Measurements from ENCODE around the gene ANKMY2.

DNA sequence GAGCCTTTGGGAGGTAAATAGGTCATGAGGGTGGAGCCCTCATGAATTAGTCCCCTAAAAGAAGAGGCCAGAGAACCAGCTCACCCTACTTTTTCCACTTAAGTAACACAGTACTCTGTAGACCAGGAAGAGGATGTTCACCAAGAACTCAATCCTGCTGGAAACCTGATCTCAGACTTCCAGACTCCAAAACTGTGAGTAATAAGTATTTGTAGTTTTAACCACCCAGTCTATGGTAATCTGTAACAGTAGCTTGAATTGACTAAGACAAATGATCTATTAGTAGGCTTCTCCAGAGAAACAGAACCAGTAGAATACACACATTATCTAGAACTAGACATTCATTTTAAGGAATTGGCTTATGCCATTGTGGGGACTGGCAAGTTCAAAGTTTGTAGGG is 51.5 kb downstream of the ANKMY2 start:
- TF ChIP-seq, protein P1, sequence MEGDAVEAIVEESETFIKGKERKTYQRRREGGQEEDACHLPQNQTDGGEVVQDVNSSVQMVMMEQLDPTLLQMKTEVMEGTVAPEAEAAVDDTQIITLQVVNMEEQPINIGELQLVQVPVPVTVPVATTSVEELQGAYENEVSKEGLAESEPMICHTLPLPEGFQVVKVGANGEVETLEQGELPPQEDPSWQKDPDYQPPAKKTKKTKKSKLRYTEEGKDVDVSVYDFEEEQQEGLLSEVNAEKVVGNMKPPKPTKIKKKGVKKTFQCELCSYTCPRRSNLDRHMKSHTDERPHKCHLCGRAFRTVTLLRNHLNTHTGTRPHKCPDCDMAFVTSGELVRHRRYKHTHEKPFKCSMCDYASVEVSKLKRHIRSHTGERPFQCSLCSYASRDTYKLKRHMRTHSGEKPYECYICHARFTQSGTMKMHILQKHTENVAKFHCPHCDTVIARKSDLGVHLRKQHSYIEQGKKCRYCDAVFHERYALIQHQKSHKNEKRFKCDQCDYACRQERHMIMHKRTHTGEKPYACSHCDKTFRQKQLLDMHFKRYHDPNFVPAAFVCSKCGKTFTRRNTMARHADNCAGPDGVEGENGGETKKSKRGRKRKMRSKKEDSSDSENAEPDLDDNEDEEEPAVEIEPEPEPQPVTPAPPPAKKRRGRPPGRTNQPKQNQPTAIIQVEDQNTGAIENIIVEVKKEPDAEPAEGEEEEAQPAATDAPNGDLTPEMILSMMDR (IDR thresholded peaks at IDR 0.05; ENCODE audit: low read depth, low read length), result no peak
- no peak for TF ChIP-seq POLR2A (IDR thresholded peaks at IDR 0.05; ENCODE audit: extremely low read depth, insufficient read length)

Data from NB4 (cell line).